COLO668 (cell line): ENCODE data around the gene CD300H.
"Not testable (repeated sequence)": the region's sequence is repeated elsewhere in the genome, so short reads cannot be mapped to it uniquely, and the experiment has no call there.

Source experiments
- DNase-seq: peaks from one replicate; lab custom pipeline; 2025; ENCODE audit not compliant: unreplicated experiment; lab: John Stamatoyannopoulos, UW

The CD300H gene

DNA sequence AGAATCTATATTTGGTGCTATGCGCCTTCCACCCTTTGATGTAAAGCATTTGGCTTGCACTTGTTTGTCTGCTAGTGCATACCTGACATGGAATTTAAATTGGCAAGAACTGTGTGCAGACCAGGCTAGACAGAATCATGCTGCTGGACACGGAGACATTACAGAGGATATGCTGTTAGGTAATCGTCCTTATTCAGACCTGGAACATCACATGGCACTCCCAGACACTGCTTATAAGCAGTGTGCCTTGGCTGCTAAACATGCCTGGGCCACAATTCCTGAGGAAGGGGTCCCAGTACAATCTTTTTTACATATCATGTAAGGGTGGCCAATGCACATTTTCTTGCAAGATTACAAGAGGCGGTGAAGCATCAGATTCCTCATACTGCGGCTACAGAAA is 18.4 kb upstream of the CD300H start:
- no peak for DNase-seq

DNA sequence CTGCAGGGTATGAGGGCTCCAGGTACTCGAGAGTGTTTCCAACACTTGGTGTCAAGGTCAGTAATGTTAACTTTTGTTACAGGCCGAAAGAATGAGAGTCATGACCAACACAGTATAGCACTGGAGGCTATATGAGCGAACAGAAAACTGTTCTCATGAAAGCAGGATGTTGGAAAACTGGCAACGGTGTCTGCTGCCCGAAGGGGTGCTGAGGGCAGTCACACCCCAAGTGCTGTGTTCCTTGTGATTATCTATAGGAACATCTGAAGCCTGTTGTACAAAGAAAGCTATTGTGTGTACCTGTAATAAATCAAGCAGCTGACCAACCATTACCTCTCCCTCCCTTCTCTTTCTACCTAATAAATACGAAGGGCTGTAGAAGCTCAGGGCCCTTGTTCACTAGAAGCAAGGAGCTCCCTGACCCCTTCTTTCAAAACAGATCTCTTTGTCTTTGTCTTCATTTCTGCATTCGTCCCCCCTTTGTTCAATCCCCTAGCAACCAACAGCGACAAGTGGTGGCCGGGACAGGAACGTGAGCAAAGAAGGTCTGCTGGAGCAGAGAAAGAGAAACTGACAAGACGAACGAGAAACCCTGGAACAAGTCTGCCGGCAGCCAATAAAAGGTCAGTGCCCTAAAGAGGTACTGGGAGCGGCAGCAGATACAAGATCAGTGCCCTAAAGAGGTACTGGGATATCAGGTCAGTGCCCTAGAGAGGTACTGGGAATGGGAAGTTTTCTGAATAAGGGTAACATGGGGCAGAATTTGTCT is 17.2 kb upstream of the CD300H start:
- no peak for DNase-seq

- no peak for DNase-seq
Measured at GRCh38 chr17:74582633-74583032, 15.3 kb upstream of the CD300H start.

- DNase-seq, result no peak
Measured at GRCh38 chr17:74579900-74580299, 12.6 kb upstream of the CD300H start.

GRCh38 chr17:74578979-74579378 is 11.7 kb upstream of the CD300H start:
- DNase-seq, result no peak

DNA sequence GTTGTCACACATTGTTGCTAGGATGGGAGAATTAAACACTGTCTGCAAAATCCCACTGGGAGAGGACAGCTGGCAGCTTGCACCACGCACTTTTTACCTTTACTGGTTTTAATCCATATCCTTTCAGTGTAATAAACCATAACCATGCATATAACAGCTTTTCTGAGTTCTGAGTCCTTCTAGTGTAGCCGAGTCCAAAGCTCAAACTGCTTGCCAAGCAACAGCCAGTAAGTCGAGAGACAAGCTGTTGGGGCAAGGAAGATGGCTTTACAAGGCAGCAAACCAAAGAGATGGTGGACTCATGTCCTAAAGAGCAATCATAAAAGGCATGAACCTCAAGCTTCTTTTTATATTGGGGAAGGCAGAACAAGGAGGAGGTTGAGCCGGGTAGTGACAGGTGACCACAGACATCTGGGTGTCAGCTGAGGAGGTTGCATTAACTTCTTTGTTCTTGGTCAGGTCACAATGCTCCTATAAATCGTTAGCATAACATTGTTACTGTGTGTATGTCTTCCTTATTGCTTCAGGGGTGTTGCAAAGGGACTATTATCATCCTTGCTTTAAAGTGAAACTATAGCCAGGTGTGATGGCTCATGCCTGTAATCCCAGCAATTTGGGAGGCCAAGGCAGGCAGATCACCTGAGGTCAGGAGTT is 7.3 kb upstream of the CD300H start:
- DNase-seq, result no peak

DNA sequence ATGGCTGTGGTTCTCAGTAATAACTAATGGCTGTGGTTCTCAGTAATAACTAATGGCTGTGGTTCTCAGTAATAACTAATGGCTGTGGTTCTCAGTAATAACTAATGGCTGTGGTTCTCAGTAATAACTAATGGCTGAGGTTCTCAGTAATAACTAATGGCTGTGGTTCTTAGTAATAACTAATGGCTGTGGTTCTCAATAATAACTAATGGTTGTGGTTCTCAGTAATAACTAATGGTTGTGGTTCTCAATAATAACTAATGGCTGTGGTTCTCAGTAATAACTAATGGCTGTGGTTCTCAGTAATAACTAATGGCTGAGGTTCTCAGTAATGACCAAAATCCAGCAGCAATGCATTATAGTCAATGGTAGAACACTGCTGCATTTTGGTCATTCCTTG is 6.3 kb upstream of the CD300H start:
- DNase-seq, result not testable (repeated sequence)

- DNase-seq, result no peak
Measured at GRCh38 chr17:74573169-74573568, 5.9 kb upstream of the CD300H start.

- no peak for DNase-seq
Measured at GRCh38 chr17:74571621-74572270, 4.4 kb upstream of the CD300H start.

GRCh38 chr17:74569020-74570003 is 2.0 kb upstream of the CD300H start:
- DNase-seq, result peak; percentile 4

DNA sequence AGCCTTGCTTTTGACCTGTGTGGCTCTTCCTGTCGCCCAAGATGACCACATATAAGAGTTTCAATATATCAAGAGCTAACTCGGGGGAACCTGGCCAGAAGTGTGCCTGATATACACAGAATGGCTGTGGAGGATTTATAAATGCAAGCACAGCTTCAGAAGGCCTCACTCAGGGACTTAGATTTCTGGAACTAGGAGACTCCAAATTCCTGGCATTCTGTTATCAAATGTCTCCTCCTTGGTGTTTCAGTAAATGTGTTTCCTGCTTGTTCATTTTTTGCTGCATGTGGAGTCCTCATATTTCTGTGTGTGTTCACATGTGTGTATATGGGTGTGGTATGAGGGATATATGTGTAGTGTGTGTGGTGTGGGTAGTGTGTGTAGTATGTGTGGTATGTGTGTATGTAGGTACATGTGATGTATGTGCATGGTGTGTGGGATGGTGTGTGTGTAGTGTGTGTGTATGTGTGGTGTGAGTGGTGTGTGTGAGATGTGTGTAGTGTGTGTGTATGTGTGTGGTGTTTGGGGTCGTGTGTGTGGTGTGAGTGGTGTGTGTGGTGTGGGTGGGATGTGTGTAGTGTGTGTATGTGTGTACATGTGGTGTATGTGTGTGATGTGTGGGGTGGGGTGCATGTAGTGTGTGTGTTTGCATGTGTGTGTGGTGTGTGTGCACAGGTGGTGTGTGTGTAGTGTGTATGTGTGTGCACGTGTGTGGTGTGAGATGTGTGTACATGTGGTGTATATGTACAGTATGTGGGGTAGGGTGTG is 981 bp upstream of the CD300H start:
- no peak for DNase-seq

GRCh38 chr17:74566132-74566753 is 1.1 kb downstream of the CD300H start:
- DNase-seq, result peak; percentile 17

DNA sequence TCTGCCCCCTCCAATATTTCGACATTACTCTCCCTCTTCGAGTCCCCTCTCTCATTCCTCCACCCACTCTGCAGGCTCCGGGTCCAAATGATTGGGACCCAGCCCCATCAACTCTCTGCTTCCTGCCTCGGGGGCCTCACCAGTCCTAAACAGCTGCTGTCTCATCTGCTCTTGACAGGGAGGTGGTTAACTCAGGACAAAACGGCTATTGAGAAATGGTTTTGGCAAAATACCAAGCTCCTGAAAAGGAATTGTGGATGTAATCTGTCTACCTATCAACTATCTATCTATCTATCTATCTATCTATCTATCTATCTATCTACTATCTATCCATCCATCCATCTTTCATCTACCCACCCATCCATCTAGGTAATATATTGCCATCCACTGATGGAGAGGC is 2.2 kb downstream of the CD300H start:
- DNase-seq, result no peak

DNA sequence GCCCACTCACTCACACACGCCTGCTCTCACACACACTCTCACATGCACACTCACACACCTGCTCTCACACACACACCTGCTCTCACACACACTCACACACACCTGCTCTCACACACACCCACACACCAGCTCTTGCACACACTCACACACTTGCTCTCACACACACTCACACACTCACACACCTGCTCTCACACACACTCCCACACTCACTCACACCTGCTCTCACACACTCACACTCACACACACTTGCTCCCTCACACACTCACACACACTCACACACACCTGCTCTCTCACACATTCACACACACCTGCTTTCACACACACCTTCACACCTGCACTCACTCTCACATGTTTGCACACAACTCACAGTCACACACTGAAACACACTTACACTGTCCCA is 4.0 kb downstream of the CD300H start:
- DNase-seq, result no peak

DNA sequence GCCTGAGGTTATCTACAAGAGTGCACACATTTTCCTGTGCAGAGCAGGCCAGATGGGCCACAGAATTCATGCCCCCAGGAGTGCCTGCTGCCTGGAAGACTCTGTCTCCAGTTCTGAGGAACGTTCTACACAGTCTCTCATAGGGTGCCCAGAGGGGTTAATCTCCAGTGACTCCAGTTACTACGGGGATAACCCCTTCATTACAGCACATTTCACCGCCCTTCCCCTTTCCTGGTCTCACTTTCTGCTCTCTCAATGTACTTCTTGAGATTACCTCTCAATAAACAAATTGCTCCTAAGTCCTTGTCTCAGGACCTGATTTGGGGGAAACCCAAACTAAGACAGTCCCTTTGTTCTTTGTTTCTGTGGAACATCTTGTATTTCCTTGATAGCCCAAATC is 5.7 kb downstream of the CD300H start:
- no peak for DNase-seq

DNA sequence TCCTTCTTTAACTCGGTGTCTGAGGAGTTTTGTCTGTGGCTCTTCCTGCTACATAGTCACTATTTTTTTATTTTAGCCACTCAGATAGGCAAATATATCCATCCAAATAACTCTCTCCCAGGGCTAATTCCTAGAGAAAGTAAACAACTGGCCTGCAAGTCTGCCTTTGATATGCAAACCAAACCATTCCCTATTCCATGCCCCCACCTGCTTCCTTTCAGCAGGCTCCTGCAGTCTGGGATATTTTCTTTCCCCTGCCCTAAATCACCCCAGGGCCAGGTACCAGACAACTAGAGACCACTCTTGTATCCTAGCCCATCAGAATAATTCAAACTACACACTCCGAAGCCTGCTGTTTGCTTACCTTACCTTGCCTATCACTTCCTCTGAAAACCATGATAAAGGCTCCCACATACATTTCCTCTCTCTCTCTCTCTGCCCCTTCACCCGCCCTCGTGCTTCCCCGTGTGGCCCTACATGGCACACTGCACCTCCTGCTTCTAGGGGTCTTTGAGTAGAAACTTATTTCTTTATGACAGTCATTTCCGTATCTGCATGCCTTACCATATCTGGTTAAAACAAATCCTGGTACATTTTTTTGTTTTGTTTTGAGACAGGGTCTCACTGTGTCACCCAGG is 8.3 kb downstream of the CD300H start:
- no peak for DNase-seq

DNA sequence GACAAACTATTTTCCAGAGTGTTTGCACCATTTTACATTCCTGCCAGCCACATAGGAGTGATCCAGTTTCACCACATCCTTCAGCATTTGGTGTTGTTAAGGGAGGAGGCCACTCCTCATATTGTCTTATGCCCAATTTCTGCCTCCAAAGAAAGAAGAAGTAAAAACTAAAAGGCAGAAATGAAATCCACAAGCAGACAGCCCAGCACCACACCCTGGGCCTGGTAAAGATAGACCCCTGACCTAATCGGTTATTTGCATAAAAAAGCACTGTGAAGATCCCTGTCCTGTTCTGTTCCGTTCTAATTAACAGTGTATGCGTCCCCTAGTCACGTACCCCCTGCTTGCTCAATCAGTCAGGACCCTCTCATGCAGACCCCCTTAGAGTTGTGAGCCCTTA is 8.9 kb downstream of the CD300H start:
- DNase-seq, result not testable (repeated sequence)

DNA sequence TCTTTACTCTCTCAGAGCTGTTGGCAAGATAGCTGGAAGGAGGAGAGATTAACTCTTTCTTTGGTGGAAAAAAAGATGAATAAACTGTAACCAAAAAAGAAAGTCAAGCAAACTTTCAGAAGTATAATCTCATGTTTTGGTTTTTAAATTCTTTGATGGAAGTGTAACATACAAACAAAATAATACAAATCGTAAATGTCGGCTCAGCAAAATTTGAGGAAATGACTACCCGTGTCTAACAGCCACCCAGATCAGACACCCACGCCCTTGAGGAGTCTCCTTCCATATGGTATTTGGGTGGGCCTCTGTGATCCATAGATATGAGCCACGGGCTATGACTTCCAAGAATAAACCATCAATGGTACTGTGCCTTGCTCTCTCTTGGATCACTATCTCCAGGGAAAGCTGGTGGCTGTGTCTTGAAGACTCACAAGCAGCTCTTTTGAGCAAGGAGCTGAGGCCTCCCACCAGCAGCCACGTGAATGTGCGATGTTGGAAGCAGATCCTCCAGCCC is 11.8 kb downstream of the CD300H start:
- no peak for DNase-seq

GRCh38 chr17:74554909-74555308 is 12.4 kb downstream of the CD300H start:
- DNase-seq, result no peak
